NCI-H524 (cell line): ENCODE measurements around the gene LRRC38.
A peak's percentile ranks its signal among the peaks of the same experiment; 100 is the strongest.

ENCODE experiments used
- DNase-seq, 2 experiments: peaks; one replicate each; lab custom pipeline; 2025; lab: John Stamatoyannopoulos, UW

LRRC38 gene

GRCh38 chr1:13516606-13517005 lies 2.8 kb upstream of the LRRC38 start:
- no peak for DNase-seq

DNA sequence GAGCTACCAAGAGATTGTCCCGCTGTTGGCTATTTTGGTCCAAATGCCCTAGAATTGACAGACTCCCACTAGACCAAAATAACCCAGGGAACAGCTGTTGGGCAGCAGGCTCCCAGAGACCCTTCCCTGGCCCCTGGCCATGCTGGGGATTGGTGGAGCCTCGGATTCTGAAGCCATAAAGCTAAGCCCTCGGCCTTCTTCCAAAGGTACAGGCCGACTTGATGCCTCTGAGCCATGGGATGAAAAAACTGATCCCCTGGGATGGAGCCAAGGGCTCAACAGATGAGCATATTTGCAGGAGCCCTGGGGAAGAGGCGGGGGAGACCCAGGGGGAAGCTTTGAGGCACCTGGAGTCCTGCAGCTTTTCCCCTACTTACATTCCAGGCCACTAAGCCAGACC lies 1.0 kb upstream of the LRRC38 start:
- peak; percentile 20 to 59 for DNase-seq

DNA sequence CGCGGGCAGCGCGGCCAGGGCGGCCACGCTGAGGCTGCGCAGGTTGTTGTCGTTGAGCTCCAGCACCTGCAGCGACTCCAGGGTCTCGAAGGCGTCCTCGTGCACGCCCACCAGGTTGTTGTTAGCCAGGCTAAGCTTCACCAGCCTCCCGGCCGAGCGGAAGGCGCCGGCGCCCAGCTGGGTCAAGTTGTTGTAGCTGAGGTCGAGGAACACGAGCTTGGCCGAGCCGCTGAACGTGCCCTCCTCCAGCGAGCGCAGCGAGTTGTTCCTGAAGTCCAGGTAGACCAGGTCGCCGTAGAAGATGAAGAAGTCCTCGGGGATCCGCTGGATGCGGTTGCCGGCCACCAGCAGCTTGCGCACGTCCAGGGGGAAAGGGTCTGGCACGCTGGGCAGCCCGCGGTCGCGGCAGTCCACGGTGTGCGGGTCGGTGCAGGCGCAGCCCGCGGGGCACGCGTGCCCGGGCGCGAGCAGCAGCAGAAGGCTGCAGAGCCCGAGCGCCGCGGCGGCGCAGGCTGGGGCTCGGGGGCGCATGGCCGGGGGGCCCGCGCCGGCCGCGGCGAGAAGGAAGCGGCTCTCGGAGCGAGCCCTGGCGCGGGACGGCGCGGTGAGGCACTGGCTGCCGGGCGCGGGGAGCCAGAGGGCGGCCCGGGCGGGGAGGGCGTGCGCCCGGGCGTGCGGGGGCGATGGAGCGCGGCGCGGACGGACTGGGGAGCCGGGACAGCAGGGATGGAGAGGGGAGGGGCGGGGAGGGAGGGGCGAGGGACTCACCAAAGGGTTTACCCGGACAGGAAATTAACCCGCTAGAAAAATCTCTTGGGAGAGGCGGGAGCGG lies 524 bp downstream of the LRRC38 start:
- no peak for DNase-seq

GRCh38 chr1:13512472-13512871 lies 1.3 kb downstream of the LRRC38 start:
- peak in 1 of 2 experiments; percentile 23 for DNase-seq

GRCh38 chr1:13510499-13510898 lies 3.3 kb downstream of the LRRC38 start:
- DNase-seq, result no peak

DNA sequence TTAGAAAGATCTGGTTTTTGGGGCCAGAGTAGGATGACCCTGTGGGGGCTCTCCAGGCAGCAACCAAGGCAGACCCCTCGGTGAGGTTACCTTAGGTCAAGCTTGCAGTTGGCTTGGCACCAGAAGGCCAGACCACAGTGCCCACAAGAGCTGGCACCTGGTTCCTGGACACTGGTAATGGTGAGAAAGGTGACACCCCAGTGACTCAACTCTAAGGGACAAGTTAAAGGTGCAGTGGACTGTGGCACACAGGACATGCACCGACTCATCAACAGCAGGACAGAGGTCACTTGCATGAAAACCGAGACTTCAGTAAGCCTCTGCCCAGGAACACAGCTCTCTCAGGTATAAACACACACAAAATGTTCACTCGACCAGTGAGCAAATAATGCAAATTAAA lies 6.7 kb downstream of the LRRC38 start:
- no peak for DNase-seq

GRCh38 chr1:13505020-13505419 lies 8.8 kb downstream of the LRRC38 start:
- DNase-seq, result no peak

GRCh38 chr1:13500806-13501205 lies 13.0 kb downstream of the LRRC38 start:
- no peak for DNase-seq

DNA sequence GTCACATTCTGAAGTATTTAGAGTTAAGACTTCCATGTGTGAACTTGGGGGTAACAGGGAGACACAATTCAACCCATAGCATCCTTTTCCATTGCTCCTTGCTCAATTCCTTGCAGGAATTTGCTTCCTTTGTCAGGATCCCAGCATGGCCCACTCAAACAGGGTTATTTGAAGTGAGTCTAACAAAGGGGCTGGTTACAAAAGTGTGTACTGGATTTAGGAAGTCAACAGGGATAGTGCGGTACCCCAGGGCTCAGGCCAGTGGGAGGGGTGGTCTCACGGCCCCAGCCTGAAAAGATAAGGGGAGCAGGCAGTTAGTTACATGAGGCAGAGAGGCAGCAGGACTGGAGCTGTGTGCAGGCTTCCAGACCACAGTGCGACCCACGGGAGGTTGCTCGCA lies 14.4 kb downstream of the LRRC38 start:
- DNase-seq, result no peak

DNA sequence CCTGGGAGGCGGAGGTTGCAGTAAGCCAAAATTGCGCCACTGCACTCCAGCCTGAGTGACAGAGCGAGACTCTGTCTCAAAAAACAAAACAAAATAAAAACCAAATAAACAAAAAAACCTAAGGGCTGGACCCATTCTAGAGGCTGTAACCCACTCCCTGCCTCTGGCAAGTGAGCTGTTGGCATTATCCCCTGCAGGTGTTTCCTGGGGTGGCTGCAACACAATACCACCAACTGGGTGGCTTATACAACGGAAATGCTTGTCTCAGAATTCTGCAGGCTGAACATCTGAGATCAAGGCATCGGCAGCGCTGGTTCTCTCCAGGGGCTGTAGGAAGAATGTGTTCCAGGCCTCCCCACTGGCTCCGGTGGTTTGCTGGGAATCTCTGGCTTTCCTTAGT lies 15.2 kb downstream of the LRRC38 start:
- DNase-seq, result no peak

DNA sequence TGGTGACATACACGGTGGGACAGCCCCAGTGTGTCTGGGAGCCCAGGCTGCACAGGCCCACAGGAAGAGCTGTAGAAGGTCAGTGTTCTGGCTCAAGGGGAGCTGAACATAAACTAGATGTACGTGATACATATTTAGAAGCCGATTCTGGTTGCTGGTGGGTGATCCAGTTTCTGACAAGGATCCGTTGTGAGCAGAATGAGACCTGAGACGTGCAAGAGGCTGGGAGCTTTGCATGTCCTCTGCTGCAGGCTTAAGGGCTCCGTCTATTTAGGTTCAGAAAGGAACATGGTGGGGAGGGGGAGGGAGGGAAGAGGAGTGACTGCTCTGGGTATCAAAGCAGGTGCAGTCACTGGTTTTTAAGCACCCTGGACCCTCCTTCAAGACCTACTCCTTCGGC lies 18.6 kb downstream of the LRRC38 start:
- no peak for DNase-seq

GRCh38 chr1:13494712-13495111 lies 19.1 kb downstream of the LRRC38 start:
- DNase-seq, result no peak

- DNase-seq, result no peak
Measured at GRCh38 chr1:13494025-13494424, 19.8 kb downstream of the LRRC38 start.

DNA sequence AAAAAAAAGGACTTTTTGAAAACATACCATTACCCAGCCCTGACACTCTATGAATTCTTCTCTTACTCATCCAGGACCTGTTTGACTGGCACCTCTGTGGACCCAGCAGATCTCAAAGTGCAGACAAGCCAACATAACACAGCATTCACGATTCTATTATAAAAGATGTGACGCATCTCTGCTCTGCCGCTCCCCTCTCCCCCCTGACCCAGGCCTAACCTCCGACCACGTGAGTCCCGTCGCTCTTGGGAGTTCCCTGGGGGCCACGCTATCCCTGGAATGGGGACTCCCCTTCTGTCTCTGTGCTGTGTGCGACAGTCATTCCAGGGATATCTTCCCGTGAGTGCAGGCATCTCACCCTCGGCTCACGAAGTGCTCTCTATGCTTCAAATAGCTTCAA lies 21.1 kb downstream of the LRRC38 start:
- DNase-seq, result no peak

- DNase-seq, result no peak
Measured at GRCh38 chr1:13487957-13488356, 25.8 kb downstream of the LRRC38 start.

- no peak for DNase-seq
Measured at GRCh38 chr1:13487143-13487868, 26.5 kb downstream of the LRRC38 start.

- no peak for DNase-seq
Measured at GRCh38 chr1:13483946-13484345, 29.9 kb downstream of the LRRC38 start.

DNA sequence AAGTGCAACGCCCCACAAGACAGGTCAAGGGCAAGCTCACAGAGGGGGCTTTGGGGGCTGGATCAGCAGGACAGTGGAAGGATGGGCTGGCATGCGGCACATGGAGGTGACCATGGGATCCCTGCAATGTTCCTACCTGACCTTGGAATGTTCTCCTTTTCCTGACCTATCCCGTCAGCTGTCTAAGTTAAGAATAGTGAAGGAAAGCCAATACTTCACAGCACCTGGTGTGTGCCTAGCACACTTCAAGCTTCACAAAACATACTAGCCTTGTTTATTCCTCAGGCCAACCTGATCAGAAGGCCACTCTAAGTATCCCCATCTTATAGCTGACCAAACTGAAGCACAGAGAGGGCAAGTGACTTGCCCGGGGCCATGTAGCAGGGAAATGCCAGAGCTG lies 31.2 kb downstream of the LRRC38 start:
- DNase-seq, result no peak

- no peak for DNase-seq
Measured at GRCh38 chr1:13479171-13479856, 34.5 kb downstream of the LRRC38 start.

GRCh38 chr1:13478692-13479091 lies 35.1 kb downstream of the LRRC38 start:
- peak in 1 of 2 experiments; percentile 46 for DNase-seq

GRCh38 chr1:13469343-13469742 lies 44.5 kb downstream of the LRRC38 start:
- peak; percentile 20 to 59 for DNase-seq

- no peak for DNase-seq
Measured at GRCh38 chr1:13465515-13465914, 48.3 kb downstream of the LRRC38 start.

- DNase-seq, result no peak
Measured at GRCh38 chr1:13462682-13463081, 51.1 kb downstream of the LRRC38 start.
